Measurements from ENCODE around the gene DOK5. TPM values are rescaled to one million over a fixed set of nuclear protein-coding genes. Genes with fewer than 3 reads are reported as not detected.

Gene DOK5
- polyA plus RNA-seq, 1 of the 3 experiments (the other 2 are of a cell fraction), result 12.4 TPM

DNA sequence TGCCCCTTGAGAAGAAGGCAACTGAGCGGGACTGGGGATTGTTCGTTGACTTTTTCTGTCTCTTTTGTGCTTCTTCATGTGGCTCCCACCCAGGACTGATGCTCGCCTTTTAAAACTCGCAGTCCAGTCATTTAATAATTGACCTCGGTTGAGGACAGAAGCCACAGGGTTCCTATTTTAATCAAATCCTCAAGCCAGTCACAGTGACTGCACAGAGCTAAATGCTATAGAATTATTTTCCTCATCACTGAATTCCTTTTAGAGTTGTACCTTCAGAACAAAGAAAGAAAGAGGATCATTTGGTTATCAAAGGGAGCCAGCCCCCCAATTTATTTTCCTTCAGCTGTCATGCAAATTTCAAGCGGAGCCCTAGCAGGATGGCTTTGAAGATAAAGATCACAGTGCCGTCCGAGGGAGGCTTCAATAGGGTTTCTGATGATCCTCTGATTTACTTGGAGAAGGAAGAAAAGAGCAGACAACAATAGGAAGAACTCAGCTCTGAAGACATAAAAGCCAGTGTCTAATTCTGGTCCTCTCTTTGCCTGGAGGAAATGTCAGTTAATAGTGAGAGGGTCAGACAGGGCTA, 186.6 kb downstream of the DOK5 start (continued):
- no peak for TF ChIP-seq USF2 (IDR thresholded peaks at IDR 0.05; ENCODE audit: borderline replicate concordance, low read depth, low read length)
- no peak for TF ChIP-seq USF1 (IDR thresholded peaks at IDR 0.05; ENCODE audit: borderline replicate concordance, low read depth)
- TF ChIP-seq MXI1 (IDR thresholded peaks at IDR 0.05; ENCODE audit: low read depth, low read length), result no peak
- no peak for TF ChIP-seq RXRA (IDR thresholded peaks at IDR 0.05; ENCODE audit: borderline replicate concordance, low read depth)
- TF ChIP-seq JUND (IDR thresholded peaks at IDR 0.05), result no peak

DNA sequence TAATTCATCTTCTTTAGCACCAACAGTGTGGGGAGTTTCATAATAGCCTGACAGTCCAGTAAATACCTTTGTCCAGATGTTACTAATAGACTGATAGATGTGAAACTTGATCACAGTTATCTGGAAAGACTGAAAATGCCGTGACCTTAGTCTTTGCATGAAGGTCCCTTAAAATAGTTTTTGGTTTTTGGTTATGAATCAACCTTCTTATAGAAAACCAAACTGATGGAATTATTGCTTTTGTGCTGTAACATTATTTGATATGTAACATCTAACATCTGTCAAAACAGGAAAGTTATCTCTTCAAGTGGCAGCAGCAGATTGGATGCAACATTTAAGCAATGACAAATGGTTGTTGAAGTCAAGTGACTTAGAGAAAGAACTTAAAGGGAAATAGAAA, 190.4 kb downstream of the DOK5 start:
- 17% methylated on average over 1 of the region's 1 CpG for WGBS (ENCODE audit: low lambda C conversion rate)
- Histone ChIP-seq H3K9me3 (no peaks in the 10 kb centered on the region), H3F3A (replicated peaks; ENCODE audit: insufficient read depth) (no peaks in the 10 kb centered on the region), H2AFZ (ENCODE audit: low read depth) (no peak overlapping the region), H3K4me1 (ENCODE audit: control insufficient read depth in 1 of 2, insufficient read depth in 2 of 2, low read depth in 1 of 2, low read length in 1 of 2) (no peaks in the 10 kb centered on the region), H3K36me3 (replicated peaks in 1 of 2; ENCODE audit: control insufficient read depth in 1 of 2, insufficient read depth in 2 of 2, low read length in 1 of 2) (no peaks in the 10 kb centered on the region), H3K9ac (no peak overlapping the region), H4K20me1 (ENCODE audit: insufficient read depth) (no peaks in the 10 kb centered on the region), H3K9me2 (no peaks in the 10 kb centered on the region), H3K27me3 (ENCODE audit: insufficient read depth) (no peaks in the 10 kb centered on the region), H3K4me2 (no peak overlapping the region), H3K79me2 (ENCODE audit: insufficient read depth) (no peaks in the 10 kb centered on the region), H3K4me3 (ENCODE audit: low read depth in 2 of 2, low read length in 1 of 2) (no peak overlapping the region), H3K27ac (ENCODE audit: low read depth in 2 of 2, low read length in 1 of 2) (no peak overlapping the region)
- TF ChIP-seq CHD2 (IDR thresholded peaks at IDR 0.05; ENCODE audit: low read length, partially characterized antibody), result no peak
- no peak for TF ChIP-seq RAD21 (IDR thresholded peaks at IDR 0.05; ENCODE audit: low read length)
- no peak for TF ChIP-seq TEAD4 (IDR thresholded peaks at IDR 0.05; ENCODE audit: borderline replicate concordance, insufficient read depth)
- TF ChIP-seq TAF1 (IDR thresholded peaks at IDR 0.05; ENCODE audit: borderline replicate concordance, low read depth, low read length), result no peak
- no peak for TF ChIP-seq RXRA (IDR thresholded peaks at IDR 0.05; ENCODE audit: borderline replicate concordance, low read depth)
- no peak for TF ChIP-seq JUND (IDR thresholded peaks at IDR 0.05)
- TF ChIP-seq, protein P1, sequence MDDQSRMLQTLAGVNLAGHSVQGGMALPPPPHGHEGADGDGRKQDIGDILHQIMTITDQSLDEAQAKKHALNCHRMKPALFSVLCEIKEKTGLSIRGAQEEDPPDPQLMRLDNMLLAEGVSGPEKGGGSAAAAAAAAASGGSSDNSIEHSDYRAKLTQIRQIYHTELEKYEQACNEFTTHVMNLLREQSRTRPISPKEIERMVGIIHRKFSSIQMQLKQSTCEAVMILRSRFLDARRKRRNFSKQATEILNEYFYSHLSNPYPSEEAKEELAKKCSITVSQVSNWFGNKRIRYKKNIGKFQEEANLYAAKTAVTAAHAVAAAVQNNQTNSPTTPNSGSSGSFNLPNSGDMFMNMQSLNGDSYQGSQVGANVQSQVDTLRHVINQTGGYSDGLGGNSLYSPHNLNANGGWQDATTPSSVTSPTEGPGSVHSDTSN (IDR thresholded peaks at IDR 0.05), result no peak
- no peak for TF ChIP-seq TCF12 (IDR thresholded peaks at IDR 0.05)
- TF ChIP-seq EP300 (IDR thresholded peaks at IDR 0.05; ENCODE audit: borderline replicate concordance in 1 of 2, low read depth in 1 of 2, low read length in 1 of 2), result no peak
- TF ChIP-seq NRF1 (IDR thresholded peaks at IDR 0.05; ENCODE audit: low read depth, low read length), result no peak
- TF ChIP-seq, protein P2, sequence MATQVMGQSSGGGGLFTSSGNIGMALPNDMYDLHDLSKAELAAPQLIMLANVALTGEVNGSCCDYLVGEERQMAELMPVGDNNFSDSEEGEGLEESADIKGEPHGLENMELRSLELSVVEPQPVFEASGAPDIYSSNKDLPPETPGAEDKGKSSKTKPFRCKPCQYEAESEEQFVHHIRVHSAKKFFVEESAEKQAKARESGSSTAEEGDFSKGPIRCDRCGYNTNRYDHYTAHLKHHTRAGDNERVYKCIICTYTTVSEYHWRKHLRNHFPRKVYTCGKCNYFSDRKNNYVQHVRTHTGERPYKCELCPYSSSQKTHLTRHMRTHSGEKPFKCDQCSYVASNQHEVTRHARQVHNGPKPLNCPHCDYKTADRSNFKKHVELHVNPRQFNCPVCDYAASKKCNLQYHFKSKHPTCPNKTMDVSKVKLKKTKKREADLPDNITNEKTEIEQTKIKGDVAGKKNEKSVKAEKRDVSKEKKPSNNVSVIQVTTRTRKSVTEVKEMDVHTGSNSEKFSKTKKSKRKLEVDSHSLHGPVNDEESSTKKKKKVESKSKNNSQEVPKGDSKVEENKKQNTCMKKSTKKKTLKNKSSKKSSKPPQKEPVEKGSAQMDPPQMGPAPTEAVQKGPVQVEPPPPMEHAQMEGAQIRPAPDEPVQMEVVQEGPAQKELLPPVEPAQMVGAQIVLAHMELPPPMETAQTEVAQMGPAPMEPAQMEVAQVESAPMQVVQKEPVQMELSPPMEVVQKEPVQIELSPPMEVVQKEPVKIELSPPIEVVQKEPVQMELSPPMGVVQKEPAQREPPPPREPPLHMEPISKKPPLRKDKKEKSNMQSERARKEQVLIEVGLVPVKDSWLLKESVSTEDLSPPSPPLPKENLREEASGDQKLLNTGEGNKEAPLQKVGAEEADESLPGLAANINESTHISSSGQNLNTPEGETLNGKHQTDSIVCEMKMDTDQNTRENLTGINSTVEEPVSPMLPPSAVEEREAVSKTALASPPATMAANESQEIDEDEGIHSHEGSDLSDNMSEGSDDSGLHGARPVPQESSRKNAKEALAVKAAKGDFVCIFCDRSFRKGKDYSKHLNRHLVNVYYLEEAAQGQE (IDR thresholded peaks at IDR 0.05; ENCODE audit: low read depth, low read length), result no peak
- TF ChIP-seq GABPA (IDR thresholded peaks at IDR 0.05; ENCODE audit: low read depth), result no peak
- no peak for TF ChIP-seq ELF1 (IDR thresholded peaks at IDR 0.05)
- no peak for TF ChIP-seq SMC3 (IDR thresholded peaks at IDR 0.05; ENCODE audit: low read depth, low read length)
- POLR2A ChIA-PET, result no interaction called here
- CTCF ChIA-PET, result no interaction called here
- no peak for DNase-seq
